NB4 (cell line): ENCODE results near the gene HBS1L.

ENCODE experiments used
- TF ChIP-seq, protein P1 (sequence below): IDR thresholded peaks from one replicate; pipeline ENCODE4 v1.5.1; 2012; ENCODE audit warnings: low read depth, low read length
- TF ChIP-seq, protein P2 (sequence below): IDR thresholded peaks from 2 replicates; pipeline ENCODE4 v1.6.1; 2011; ENCODE audit warnings: low read depth, low read length

DNA sequence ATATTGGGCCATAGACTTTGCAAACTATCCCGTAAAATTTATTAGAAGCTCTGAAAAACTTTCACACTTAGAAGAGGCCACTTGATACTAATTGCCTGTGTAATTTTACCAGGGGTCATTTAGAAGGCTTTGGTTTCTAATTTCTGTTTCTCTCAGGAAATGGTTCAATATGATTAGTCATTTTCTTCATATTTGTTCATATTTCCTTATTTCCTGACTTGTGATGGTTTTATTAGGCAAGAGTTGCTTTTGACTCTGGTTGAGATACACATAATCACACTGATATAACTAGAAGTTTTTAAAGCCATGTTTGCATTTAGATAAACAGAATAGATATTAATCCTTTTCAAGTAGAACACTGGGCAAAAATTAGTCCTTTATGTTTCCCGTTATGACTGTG, 11.8 kb upstream of the HBS1L start:
- TF ChIP-seq, protein P1, sequence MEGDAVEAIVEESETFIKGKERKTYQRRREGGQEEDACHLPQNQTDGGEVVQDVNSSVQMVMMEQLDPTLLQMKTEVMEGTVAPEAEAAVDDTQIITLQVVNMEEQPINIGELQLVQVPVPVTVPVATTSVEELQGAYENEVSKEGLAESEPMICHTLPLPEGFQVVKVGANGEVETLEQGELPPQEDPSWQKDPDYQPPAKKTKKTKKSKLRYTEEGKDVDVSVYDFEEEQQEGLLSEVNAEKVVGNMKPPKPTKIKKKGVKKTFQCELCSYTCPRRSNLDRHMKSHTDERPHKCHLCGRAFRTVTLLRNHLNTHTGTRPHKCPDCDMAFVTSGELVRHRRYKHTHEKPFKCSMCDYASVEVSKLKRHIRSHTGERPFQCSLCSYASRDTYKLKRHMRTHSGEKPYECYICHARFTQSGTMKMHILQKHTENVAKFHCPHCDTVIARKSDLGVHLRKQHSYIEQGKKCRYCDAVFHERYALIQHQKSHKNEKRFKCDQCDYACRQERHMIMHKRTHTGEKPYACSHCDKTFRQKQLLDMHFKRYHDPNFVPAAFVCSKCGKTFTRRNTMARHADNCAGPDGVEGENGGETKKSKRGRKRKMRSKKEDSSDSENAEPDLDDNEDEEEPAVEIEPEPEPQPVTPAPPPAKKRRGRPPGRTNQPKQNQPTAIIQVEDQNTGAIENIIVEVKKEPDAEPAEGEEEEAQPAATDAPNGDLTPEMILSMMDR = no peak
- TF ChIP-seq, protein P2, sequence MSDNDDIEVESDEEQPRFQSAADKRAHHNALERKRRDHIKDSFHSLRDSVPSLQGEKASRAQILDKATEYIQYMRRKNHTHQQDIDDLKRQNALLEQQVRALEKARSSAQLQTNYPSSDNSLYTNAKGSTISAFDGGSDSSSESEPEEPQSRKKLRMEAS = no peak
